Neural crest cell (in vitro differentiated cells): ENCODE measurements around the gene FLAD1. TPM values are rescaled to one million over a fixed set of nuclear protein-coding genes. Genes with fewer than 3 reads are reported as not detected.

ENCODE experiments used
- DNase-seq: peaks from one replicate; pipeline ENCODE4 v3.0.0; 2021; ENCODE audit warnings: low read depth, mixed read lengths, low spot score
- H3K27ac Mint-ChIP-seq: one replicate; pipeline ENCODE4 v1.8.0; 2021; ENCODE audit warnings: mild to moderate bottlenecking, mixed read lengths; ENCODE audit not compliant: unreplicated experiment
- H3K27me3 Mint-ChIP-seq: 2 replicates; pipeline ENCODE4 v1.8.0; 2021; ENCODE audit warnings: low read depth, mild to moderate bottlenecking, mixed read lengths
- H3K36me3 Mint-ChIP-seq: 2 replicates; pipeline ENCODE4 v1.8.0; 2021; ENCODE audit warnings: low read depth, mild to moderate bottlenecking, mixed read lengths
- H3K4me1 Mint-ChIP-seq: 2 replicates; pipeline ENCODE4 v1.8.0; 2021; ENCODE audit warnings: mixed read lengths
- H3K4me3 Mint-ChIP-seq: one replicate; pipeline ENCODE4 v1.8.0; 2021; ENCODE audit warnings: mild to moderate bottlenecking, mixed read lengths
- H3K9me3 Mint-ChIP-seq: 2 replicates; pipeline ENCODE4 v1.8.0; 2021; ENCODE audit warnings: mixed read lengths
- CTCF ChIP-seq: fragments of 200-600 bp; sonication (generic); conservative IDR thresholded peaks from 2 replicates; pipeline ENCODE4 v1.5.0; 2021; ENCODE audit warnings: antibody characterized with exemption, mild to moderate bottlenecking
- total RNA-seq: library from RNA; stranded (reverse); gene quantifications from 2 replicates; pipeline ENCODE4 v1.2.1, GENCODE V29; 2021

The FLAD1 gene
- total RNA-seq, 1 donor from 2014 or later = 76.3 TPM

GRCh38 chr1:154941333-154942013 is 41.7 kb upstream of the FLAD1 start:
- Mint-ChIP-seq H3K27me3 (no peaks in the 10 kb centered on the region), H3K4me3 (peak overlapping the region; percentile 80), H3K4me1 (peaks cover 52% of the 10 kb centered on the region), H3K9me3 (no peaks in the 10 kb centered on the region), H3K36me3 (no peaks in the 10 kb centered on the region), H3K27ac (peak overlapping the region; percentile 50)
- TF ChIP-seq CTCF = no peak
- DNase-seq = peak; percentile 60

- TF ChIP-seq CTCF = peak; percentile 83
- Mint-ChIP-seq H3K27ac (no peak overlapping the region), H3K27me3 (no peaks in the 10 kb centered on the region), H3K9me3 (no peaks in the 10 kb centered on the region), H3K4me3 (peak overlapping the region; percentile 39), H3K4me1 (peaks cover 30% of the 10 kb centered on the region), H3K36me3 (no peaks in the 10 kb centered on the region)
- peak; percentile 55 for DNase-seq
Measured at GRCh38 chr1:154943649-154944400, 39.3 kb upstream of the FLAD1 start.

GRCh38 chr1:154944401-154945159 is 38.6 kb upstream of the FLAD1 start:
- Mint-ChIP-seq H3K9me3 (no peaks in the 10 kb centered on the region), H3K36me3 (no peaks in the 10 kb centered on the region), H3K27me3 (no peaks in the 10 kb centered on the region), H3K27ac (peak overlapping the region; percentile 12), H3K4me1 (peaks cover 26% of the 10 kb centered on the region), H3K4me3 (no peak overlapping the region)
- no peak for TF ChIP-seq CTCF
- no peak for DNase-seq

GRCh38 chr1:154945160-154945961 is 37.8 kb upstream of the FLAD1 start:
- H3K27me3 Mint-ChIP-seq = no peaks in the 10 kb centered on the region
- peak overlapping the region; percentile 12 for H3K27ac Mint-ChIP-seq
- peaks cover 22% of the 10 kb centered on the region for H3K4me1 Mint-ChIP-seq
- no peaks in the 10 kb centered on the region for H3K9me3 Mint-ChIP-seq
- no peak for DNase-seq
- no peaks in the 10 kb centered on the region for H3K36me3 Mint-ChIP-seq
- TF ChIP-seq CTCF = no peak
- no peak overlapping the region for H3K4me3 Mint-ChIP-seq
